ENCODE measurements around the gene NFAT5. TPM values are rescaled to one million over a fixed set of nuclear protein-coding genes. Genes with fewer than 3 reads are reported as not detected.

Gene NFAT5
- total and polyA plus RNA-seq, 9 donors, result 8.2 to 47.9 (median 37.0) TPM

- no peak overlapping the region for H3K4me3 ChIP-seq
- no peaks in the 10 kb centered on the region for H3K36me3 ChIP-seq
- intact Hi-C loops (cut with DNase I), result no loop called here
- H3K9me3 ChIP-seq, result no peaks in the 10 kb centered on the region
- TF ChIP-seq EP300 (IDR thresholded peaks at IDR 0.05) (no peak), CTCF (IDR thresholded peaks at IDR 0.05) (no peak)
- H3K4me1 ChIP-seq (ENCODE audit: insufficient read depth), result peaks cover 1% of the 10 kb centered on the region
- H3K27me3 ChIP-seq, result no peaks in the 10 kb centered on the region
- no peak overlapping the region for H3K27ac ChIP-seq
- DNase-seq, result no peak
- 60 to 74% (median 67%) methylated on average over 1 of the region's 1 CpG for WGBS, 3 donors
Observed at GRCh38 chr16:69599731-69600130, 34.0 kb downstream of the NFAT5 start.

GRCh38 chr16:69600202-69600601 lies 34.4 kb downstream of the NFAT5 start:
- Histone ChIP-seq H3K27ac (no peak overlapping the region), H3K4me3 (no peak overlapping the region), H3K4me1 (ENCODE audit: insufficient read depth) (no peaks in the 10 kb centered on the region), H3K9me3 (no peaks in the 10 kb centered on the region), H3K27me3 (no peaks in the 10 kb centered on the region), H3K36me3 (no peaks in the 10 kb centered on the region)
- no peak for TF ChIP-seq EP300 (IDR thresholded peaks at IDR 0.05)
- no peak for TF ChIP-seq CTCF (IDR thresholded peaks at IDR 0.05)
- no peak for TF ChIP-seq POLR2A (IDR thresholded peaks at IDR 0.05)
- no peak for DNase-seq
- intact Hi-C loops (cut with DNase I), result no loop called here

GRCh38 chr16:69601250-69601649 lies 35.5 kb downstream of the NFAT5 start:
- no peak for DNase-seq
- Histone ChIP-seq H3K9me3 (no peaks in the 10 kb centered on the region), H3K36me3 (no peaks in the 10 kb centered on the region), H3K27me3 (no peaks in the 10 kb centered on the region), H3K4me1 (ENCODE audit: insufficient read depth) (no peaks in the 10 kb centered on the region), H3K27ac (no peak overlapping the region), H3K4me3 (no peak overlapping the region)
- intact Hi-C loops (cut with DNase I), result no loop called here
- TF ChIP-seq POLR2A (IDR thresholded peaks at IDR 0.05) (no peak), EP300 (IDR thresholded peaks at IDR 0.05) (no peak), CTCF (IDR thresholded peaks at IDR 0.05) (no peak)
- 94 to 97% (median 95%) methylated on average over 6 of the region's 6 CpGs for WGBS, 3 donors

GRCh38 chr16:69606985-69607384 lies 41.2 kb downstream of the NFAT5 start:
- no peak for DNase-seq
- Histone ChIP-seq H3K27me3 (no peaks in the 10 kb centered on the region), H3K4me1 (ENCODE audit: insufficient read depth) (peaks cover 3% of the 10 kb centered on the region), H3K9me3 (no peaks in the 10 kb centered on the region), H3K4me3 (no peak overlapping the region), H3K27ac (no peak overlapping the region), H3K36me3 (no peaks in the 10 kb centered on the region)
- TF ChIP-seq EP300 (IDR thresholded peaks at IDR 0.05) (no peak), POLR2A (IDR thresholded peaks at IDR 0.05) (no peak)
- intact Hi-C loops (cut with DNase I), result no loop called here

GRCh38 chr16:69607674-69608073 lies 41.9 kb downstream of the NFAT5 start:
- Histone ChIP-seq H3K27me3 (no peaks in the 10 kb centered on the region), H3K4me1 (ENCODE audit: insufficient read depth) (peaks cover 6% of the 10 kb centered on the region), H3K4me3 (no peak overlapping the region), H3K36me3 (no peaks in the 10 kb centered on the region), H3K9me3 (no peaks in the 10 kb centered on the region), H3K27ac (no peak overlapping the region)
- no peak for DNase-seq
- TF ChIP-seq POLR2A (IDR thresholded peaks at IDR 0.05), result no peak
- no peak for TF ChIP-seq EP300 (IDR thresholded peaks at IDR 0.05)
- TF ChIP-seq CTCF (IDR thresholded peaks at IDR 0.05), result no peak
- intact Hi-C loops (cut with DNase I), result no loop called here

Measured in ovary (tissue), 9 donors.